CD4-positive, alpha-beta T cell treated with Interleukin-21 for 1 hour (primary cell): ENCODE data around the gene TYW3.

Source experiments
- DNase-seq: peaks from one replicate; pipeline ENCODE4 v3.0.0-alpha.2; 2020

TYW3 gene

GRCh38 chr1:74811436-74812179 is 78.7 kb downstream of the TYW3 start:
- DNase-seq, result no peak

- no peak for DNase-seq
These were observed 79.2 kb downstream of the TYW3 start for GRCh38 chr1:74812180-74812541.
